Erythroblast (primary cell): ENCODE data around the gene ADI1.

ENCODE experiments used
- GATA1 ChIP-seq: IDR thresholded peaks from 2 replicates; pipeline ENCODE4 v1.6.1; 2011; ENCODE audit warnings: low read depth, mild to moderate bottlenecking, control low read depth, low read length, moderate library complexity
- POLR2A ChIP-seq: IDR thresholded peaks from 2 replicates; pipeline ENCODE4 v1.6.1; 2011; ENCODE audit warnings: mild to moderate bottlenecking, low read length

GRCh38 chr2:3523551-3524041, 4.3 kb upstream of the ADI1 start:
- no peak for TF ChIP-seq POLR2A
- no peak for TF ChIP-seq GATA1
